BJ (cell line): ENCODE results near the gene SLC51B. TPM values are rescaled to one million over a fixed set of nuclear protein-coding genes. Genes with fewer than 3 reads are reported as not detected.
"Not testable (repeated sequence)": the region's sequence is repeated elsewhere in the genome, so short reads cannot be mapped to it uniquely, and the experiment has no call there.

Experiments used
- CTCF ChIA-PET: fragments of 350-600 bp; formaldehyde crosslinking; extraction: SDS; loops from one replicate; lab custom pipeline; 2021; ENCODE audit warnings: antibody characterized with exemption, inconsistent platforms; lab: Yijun Ruan, JAX
- POLR2A ChIA-PET: fragments of 300-600 bp; sonication (Branson Sonifier 250); formaldehyde crosslinking; extraction: SDS; loops from one replicate; lab custom pipeline; 2021; ENCODE audit warnings: antibody characterized with exemption; lab: Charles Lee
- DNase-seq: peaks from one replicate; pipeline ENCODE4 v3.0.0-alpha.2; 2011; ENCODE audit warnings: low read depth
- H3K27me3 ChIP-seq: 2 replicates; pipeline ENCODE4 v1.6.0; 2011; ENCODE audit warnings: low read length; ENCODE audit not compliant: control insufficient read depth, insufficient read depth
- H3K36me3 ChIP-seq: 2 replicates; pipeline ENCODE4 v1.5.1; 2011; ENCODE audit warnings: low read length; ENCODE audit not compliant: control insufficient read depth, insufficient read depth
- H3K4me3 ChIP-seq: 2 replicates; pipeline ENCODE4 v1.5.1; 2011; ENCODE audit warnings: low read depth, mild to moderate bottlenecking, control low read depth, low read length
- CTCF ChIP-seq: IDR thresholded peaks from 2 replicates; pipeline ENCODE4 v1.5.1; 2011; ENCODE audit warnings: low read depth, mild to moderate bottlenecking, control low read depth, inconsistent platforms, low read length, moderate library complexity; ENCODE audit not compliant: insufficient read depth
- polyA plus RNA-seq: library from polyadenylated mRNA; depleted of rRNA; stranded (reverse); fragments of >200 nt; gene quantifications from 2 replicates; pipeline ENCODE4 v1.2.3, GENCODE V29; 2011

SLC51B gene
- polyA plus RNA-seq, 1 experiment, result not detected

- peaks cover 5% of the 10 kb centered on the region for H3K36me3 ChIP-seq
- ChIA-PET CTCF (interaction anchor here (0.8 to 2.2 kb wide), 2 partner anchors 8 to 59 kb away, joined by 3 to 13 read pairs; no protein-coding TSS in a partner anchor), POLR2A (interaction anchor here (0.6 kb wide), 1 partner anchor 221 kb away, joined by 13 read pairs; no protein-coding TSS in a partner anchor)
Measured at GRCh38 chr15:65092911-65093792, 48.0 kb downstream of the SLC51B start.

GRCh38 chr15:65093793-65094170, 48.6 kb downstream of the SLC51B start:
- H3K36me3 ChIP-seq, CTCF ChIA-PET, H3K27me3 ChIP-seq, DNase-seq, H3K4me3 ChIP-seq, POLR2A ChIA-PET: not testable (repeated sequence)

More at GRCh38 chr15:65092911-65093792, 48.0 kb downstream of the SLC51B start:
- H3K27me3 ChIP-seq, result no peaks in the 10 kb centered on the region
- H3K4me3 ChIP-seq, result no peak overlapping the region
- no peak for TF ChIP-seq CTCF
- no peak for DNase-seq

GRCh38 chr15:65094294-65094995, 49.3 kb downstream of the SLC51B start:
- TF ChIP-seq CTCF, result no peak
- Histone ChIP-seq H3K27me3 (no peaks in the 10 kb centered on the region), H3K36me3 (peaks cover 8% of the 10 kb centered on the region), H3K4me3 (no peak overlapping the region)
- ChIA-PET CTCF (interaction anchor here (1.0 kb wide), 1 partner anchor 56 kb away, joined by 3 read pairs; no protein-coding TSS in a partner anchor), POLR2A (no interaction called here)
- no peak for DNase-seq

- Histone ChIP-seq H3K27me3 (no peaks in the 10 kb centered on the region), H3K4me3 (no peak overlapping the region), H3K36me3 (peaks cover 9% of the 10 kb centered on the region)
- no peak for DNase-seq
- CTCF ChIA-PET, result interaction anchor here (0.6 to 1.5 kb wide), 6 partner anchors 8 to 364 kb away, joined by 3 to 13 read pairs (median 4); no protein-coding TSS in a partner anchor
- POLR2A ChIA-PET, result no interaction called here
- TF ChIP-seq CTCF, result no peak
Measured at GRCh38 chr15:65095011-65095746, 50.0 kb downstream of the SLC51B start.

GRCh38 chr15:65095747-65096104, 50.5 kb downstream of the SLC51B start:
- H3K27me3 ChIP-seq, result no peaks in the 10 kb centered on the region
- H3K4me3 ChIP-seq, result no peak overlapping the region
- H3K36me3 ChIP-seq, result peaks cover 13% of the 10 kb centered on the region
- ChIA-PET CTCF (interaction anchor here (0.6 to 1.6 kb wide), 7 partner anchors 9 to 365 kb away, joined by 3 to 13 read pairs (median 3); no protein-coding TSS in a partner anchor), POLR2A (no interaction called here)
- TF ChIP-seq CTCF, result no peak
- no peak for DNase-seq
